GM23338 (cell line): ENCODE measurements around the gene PRKAR1B. TPM values are rescaled to one million over a fixed set of nuclear protein-coding genes. Genes with fewer than 3 reads are reported as not detected.

Experiments
- ATAC-seq: fragments of 200-7000 bp; cut with Tn5 transposase; 3 replicates; pipeline ENCODE4 v1.9.1; 2020
- DNase-seq: peaks from one replicate; pipeline ENCODE4 v3.0.0-alpha.2; 2015; ENCODE audit warnings: low spot score
- H2AFZ ChIP-seq: fragments of 200-600 bp; sonication (generic); 2 replicates; pipeline ENCODE4 v1.8.0; 2016; ENCODE audit warnings: antibody characterized with exemption, mild to moderate bottlenecking, moderate library complexity
- H3F3A ChIP-seq: fragments of 200-600 bp; sonication (generic); replicated peaks from 2 replicates; pipeline ENCODE4 v1.8.0; 2017; ENCODE audit warnings: antibody characterized with exemption, mixed run types, low read depth
- H3K27ac ChIP-seq: fragments of 200-600 bp; sonication (generic); 2 replicates; pipeline ENCODE4 v1.6.1; 2016; ENCODE audit warnings: low read depth
- H3K27me3 ChIP-seq: fragments of 200-600 bp; sonication (generic); 2 replicates; pipeline ENCODE4 v1.8.0; 2016; ENCODE audit warnings: mild to moderate bottlenecking, mixed run types, moderate library complexity; ENCODE audit not compliant: insufficient read depth
- H3K36me3 ChIP-seq: fragments of 200-600 bp; sonication (generic); 2 replicates; pipeline ENCODE4 v1.8.0; 2016; ENCODE audit warnings: mild to moderate bottlenecking; ENCODE audit not compliant: insufficient read depth
- H3K4me1 ChIP-seq: fragments of 200-600 bp; sonication (generic); 2 replicates; pipeline ENCODE4 v1.8.0; 2016; ENCODE audit warnings: mild to moderate bottlenecking, moderate library complexity; ENCODE audit not compliant: insufficient read depth
- H3K4me2 ChIP-seq: fragments of 200-600 bp; sonication (generic); 2 replicates; pipeline ENCODE4 v1.7.1; 2017; ENCODE audit warnings: mixed run types
- H3K4me3 ChIP-seq: fragments of 200-600 bp; sonication (generic); 2 replicates; pipeline ENCODE4 v1.6.1; 2016; ENCODE audit warnings: mixed run types
- H3K79me2 ChIP-seq: fragments of 200-600 bp; sonication (generic); replicated peaks from 2 replicates; pipeline ENCODE4 v1.8.0; 2017; ENCODE audit warnings: mild to moderate bottlenecking; ENCODE audit not compliant: insufficient read depth
- H3K9me2 ChIP-seq: fragments of 200-600 bp; sonication (generic); 2 replicates; pipeline ENCODE4 v1.8.0; 2017; ENCODE audit not compliant: insufficient read depth
- H4K20me1 ChIP-seq: fragments of 200-600 bp; sonication (generic); replicated peaks from 2 replicates; pipeline ENCODE4 v1.8.0; 2017; ENCODE audit warnings: mild to moderate bottlenecking; ENCODE audit not compliant: insufficient read depth
- H3K27ac Mint-ChIP-seq: 2 replicates; pipeline ENCODE4 v1.8.0; 2020; ENCODE audit warnings: inconsistent platforms, mild to moderate bottlenecking, moderate library complexity, mixed read lengths
- H3K27me3 Mint-ChIP-seq: 3 replicates; pipeline ENCODE4 v1.8.0; 2022; ENCODE audit warnings: low read depth, mild to moderate bottlenecking, moderate library complexity, mixed read lengths, inconsistent platforms; ENCODE audit not compliant: insufficient read depth, poor library complexity
- H3K36me3 Mint-ChIP-seq: 3 replicates; pipeline ENCODE4 v1.8.0; 2021; ENCODE audit warnings: low read depth, mild to moderate bottlenecking, inconsistent platforms, moderate library complexity, mixed read lengths
- H3K4me1 Mint-ChIP-seq: 3 replicates; pipeline ENCODE4 v1.8.0; 2020; ENCODE audit warnings: mild to moderate bottlenecking, inconsistent platforms, mixed read lengths
- H3K4me3 Mint-ChIP-seq: 3 replicates; pipeline ENCODE4 v1.8.0; 2021; ENCODE audit warnings: moderate library complexity, mild to moderate bottlenecking, inconsistent platforms, mixed read lengths
- H3K9me3 Mint-ChIP-seq: 3 replicates; pipeline ENCODE4 v1.8.0; 2020; ENCODE audit warnings: moderate library complexity, mild to moderate bottlenecking, inconsistent platforms, mixed read lengths
- CREB1 ChIP-seq: fragments of 250-450 bp; sonication (Bioruptor Pico); IDR thresholded peaks from 2 replicates; pipeline ENCODE4 v1.5.0; 2020; ENCODE audit warnings: low read depth, mild to moderate bottlenecking, moderate library complexity
- CTCF ChIP-seq, 2 experiments: fragments of 200-600 bp in 1 of 2; sonication (generic) in 1 of 2; conservative IDR thresholded peaks; 2 replicates each; pipeline versions ENCODE4 v1.5.1 to v1.6.1; 2016 to 2017; ENCODE audit warnings: antibody characterized with exemption in 2 of 2, low read depth in 2 of 2, mild to moderate bottlenecking in 2 of 2, moderate library complexity in 1 of 2
- EZH2 ChIP-seq: fragments of 200-600 bp; sonication (generic); IDR thresholded peaks from one replicate; pipeline ENCODE4 v1.8.0; 2017; ENCODE audit warnings: antibody characterized with exemption, mild to moderate bottlenecking, low read depth; ENCODE audit not compliant: unreplicated experiment
- EZH2phosphoT487 ChIP-seq: fragments of 200-600 bp; sonication (generic); IDR thresholded peaks from one replicate; pipeline ENCODE4 v1.8.1; 2018; ENCODE audit warnings: antibody characterized with exemption; ENCODE audit not compliant: unreplicated experiment
- NANOG ChIP-seq: IDR thresholded peaks from 2 replicates; pipeline ENCODE4 v1.6.1; 2016; ENCODE audit warnings: antibody characterized with exemption, borderline replicate concordance
- POLR2AphosphoS5 ChIP-seq: IDR thresholded peaks from 2 replicates; pipeline ENCODE4 v1.6.1; 2016; ENCODE audit warnings: antibody characterized with exemption, low read depth
- REST ChIP-seq: IDR thresholded peaks from one replicate; pipeline ENCODE4 v1.6.1; 2018; ENCODE audit warnings: antibody characterized with exemption; ENCODE audit not compliant: unreplicated experiment
- ZNF114 ChIP-seq: fragments of 250-450 bp; sonication (Bioruptor Pico); IDR thresholded peaks from 2 replicates; pipeline ENCODE4 v1.5.0; 2020; ENCODE audit warnings: mild to moderate bottlenecking, moderate library complexity
- ZNF331 ChIP-seq: fragments of 250-450 bp; sonication (Bioruptor Pico); IDR thresholded peaks from 2 replicates; pipeline ENCODE4 v1.5.0; 2020; ENCODE audit warnings: low read depth, mild to moderate bottlenecking, moderate library complexity
- polyA plus RNA-seq: library from polyadenylated mRNA; unstranded; fragments of >200 nt; fragmentation: Nextera tagmentation; extraction: Ambion mirVana; gene quantifications from 2 replicates; pipeline ENCODE4 v1.2.1, GENCODE V29; 2016
- total RNA-seq: library from RNA; depleted of rRNA; stranded (reverse); fragments of >200 nt; shearing (Covaris generic); gene quantifications from 2 replicates; pipeline ENCODE4 v1.2.3, GENCODE V29; 2014
- TF ChIP-seq, protein P1 (sequence below): fragments of 250-450 bp; sonication (Bioruptor Pico); IDR thresholded peaks from 2 replicates; pipeline ENCODE4 v1.5.0; 2020; ENCODE audit warnings: mild to moderate bottlenecking, moderate library complexity

Gene PRKAR1B
- total and polyA plus RNA-seq, 2 experiments from 2014 or later, result 35.7 to 36.7 TPM

- H3K27me3 Mint-ChIP-seq, result no peaks in the 10 kb centered on the region
- TF ChIP-seq NANOG (no peak), CTCF (conservative IDR thresholded peaks at IDR 0.05; ENCODE audit: low read depth in 2 of 2) (no peak), ZNF331 (CRISPR knock-in tag) (no peak), REST (no peak), CREB1 (CRISPR knock-in tag) (no peak), EZH2phosphoT487 (no peak), ZNF114 (CRISPR knock-in tag) (no peak), POLR2AphosphoS5 (no peak), EZH2 (no peak)
- TF ChIP-seq, protein P1, sequence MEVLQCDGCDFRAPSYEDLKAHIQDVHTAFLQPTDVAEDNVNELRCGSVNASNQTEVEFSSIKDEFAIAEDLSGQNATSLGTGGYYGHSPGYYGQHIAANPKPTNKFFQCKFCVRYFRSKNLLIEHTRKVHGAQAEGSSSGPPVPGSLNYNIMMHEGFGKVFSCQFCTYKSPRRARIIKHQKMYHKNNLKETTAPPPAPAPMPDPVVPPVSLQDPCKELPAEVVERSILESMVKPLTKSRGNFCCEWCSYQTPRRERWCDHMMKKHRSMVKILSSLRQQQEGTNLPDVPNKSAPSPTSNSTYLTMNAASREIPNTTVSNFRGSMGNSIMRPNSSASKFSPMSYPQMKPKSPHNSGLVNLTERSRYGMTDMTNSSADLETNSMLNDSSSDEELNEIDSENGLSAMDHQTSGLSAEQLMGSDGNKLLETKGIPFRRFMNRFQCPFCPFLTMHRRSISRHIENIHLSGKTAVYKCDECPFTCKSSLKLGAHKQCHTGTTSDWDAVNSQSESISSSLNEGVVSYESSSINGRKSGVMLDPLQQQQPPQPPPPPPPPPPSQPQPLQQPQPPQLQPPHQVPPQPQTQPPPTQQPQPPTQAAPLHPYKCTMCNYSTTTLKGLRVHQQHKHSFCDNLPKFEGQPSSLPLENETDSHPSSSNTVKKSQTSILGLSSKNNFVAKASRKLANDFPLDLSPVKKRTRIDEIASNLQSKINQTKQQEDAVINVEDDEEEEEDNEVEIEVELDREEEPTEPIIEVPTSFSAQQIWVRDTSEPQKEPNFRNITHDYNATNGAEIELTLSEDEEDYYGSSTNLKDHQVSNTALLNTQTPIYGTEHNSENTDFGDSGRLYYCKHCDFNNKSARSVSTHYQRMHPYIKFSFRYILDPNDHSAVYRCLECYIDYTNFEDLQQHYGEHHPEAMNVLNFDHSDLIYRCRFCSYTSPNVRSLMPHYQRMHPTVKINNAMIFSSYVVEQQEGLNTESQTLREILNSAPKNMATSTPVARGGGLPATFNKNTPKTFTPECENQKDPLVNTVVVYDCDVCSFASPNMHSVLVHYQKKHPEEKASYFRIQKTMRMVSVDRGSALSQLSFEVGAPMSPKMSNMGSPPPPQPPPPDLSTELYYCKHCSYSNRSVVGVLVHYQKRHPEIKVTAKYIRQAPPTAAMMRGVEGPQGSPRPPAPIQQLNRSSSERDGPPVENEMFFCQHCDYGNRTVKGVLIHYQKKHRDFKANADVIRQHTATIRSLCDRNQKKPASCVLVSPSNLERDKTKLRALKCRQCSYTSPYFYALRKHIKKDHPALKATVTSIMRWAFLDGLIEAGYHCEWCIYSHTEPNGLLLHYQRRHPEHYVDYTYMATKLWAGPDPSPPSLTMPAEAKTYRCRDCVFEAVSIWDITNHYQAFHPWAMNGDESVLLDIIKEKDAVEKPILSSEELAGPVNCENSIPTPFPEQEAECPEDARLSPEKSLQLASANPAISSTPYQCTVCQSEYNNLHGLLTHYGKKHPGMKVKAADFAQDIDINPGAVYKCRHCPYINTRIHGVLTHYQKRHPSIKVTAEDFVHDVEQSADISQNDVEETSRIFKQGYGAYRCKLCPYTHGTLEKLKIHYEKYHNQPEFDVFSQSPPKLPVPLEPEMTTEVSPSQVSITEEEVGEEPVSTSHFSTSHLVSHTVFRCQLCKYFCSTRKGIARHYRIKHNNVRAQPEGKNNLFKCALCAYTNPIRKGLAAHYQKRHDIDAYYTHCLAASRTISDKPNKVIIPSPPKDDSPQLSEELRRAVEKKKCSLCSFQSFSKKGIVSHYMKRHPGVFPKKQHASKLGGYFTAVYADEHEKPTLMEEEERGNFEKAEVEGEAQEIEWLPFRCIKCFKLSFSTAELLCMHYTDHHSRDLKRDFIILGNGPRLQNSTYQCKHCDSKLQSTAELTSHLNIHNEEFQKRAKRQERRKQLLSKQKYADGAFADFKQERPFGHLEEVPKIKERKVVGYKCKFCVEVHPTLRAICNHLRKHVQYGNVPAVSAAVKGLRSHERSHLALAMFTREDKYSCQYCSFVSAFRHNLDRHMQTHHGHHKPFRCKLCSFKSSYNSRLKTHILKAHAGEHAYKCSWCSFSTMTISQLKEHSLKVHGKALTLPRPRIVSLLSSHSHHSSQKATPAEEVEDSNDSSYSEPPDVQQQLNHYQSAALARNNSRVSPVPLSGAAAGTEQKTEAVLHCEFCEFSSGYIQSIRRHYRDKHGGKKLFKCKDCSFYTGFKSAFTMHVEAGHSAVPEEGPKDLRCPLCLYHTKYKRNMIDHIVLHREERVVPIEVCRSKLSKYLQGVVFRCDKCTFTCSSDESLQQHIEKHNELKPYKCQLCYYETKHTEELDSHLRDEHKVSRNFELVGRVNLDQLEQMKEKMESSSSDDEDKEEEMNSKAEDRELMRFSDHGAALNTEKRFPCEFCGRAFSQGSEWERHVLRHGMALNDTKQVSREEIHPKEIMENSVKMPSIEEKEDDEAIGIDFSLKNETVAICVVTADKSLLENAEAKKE (CRISPR knock-in tag), result no peak
These were observed 34.5 kb upstream of the PRKAR1B start for GRCh38 chr7:761631-762030.

More at GRCh38 chr7:761631-762030, 34.5 kb upstream of the PRKAR1B start:
- H3K27ac ChIP-seq, result no peak overlapping the region
- DNase-seq (no peak), ATAC-seq (no peak)
- H3K79me2 ChIP-seq, result no peaks in the 10 kb centered on the region
- no peak overlapping the region for H3K4me3 Mint-ChIP-seq
- H3K36me3 Mint-ChIP-seq, result peaks cover 76% of the 10 kb centered on the region
- no peaks in the 10 kb centered on the region for H3K27me3 ChIP-seq
- no peak overlapping the region for H3K4me3 ChIP-seq
- no peak overlapping the region for H3K27ac Mint-ChIP-seq
- H4K20me1 ChIP-seq, result peaks cover 5% of the 10 kb centered on the region
- H2AFZ ChIP-seq, result no peak overlapping the region
- H3K9me3 Mint-ChIP-seq, result no peaks in the 10 kb centered on the region
- H3K4me1 Mint-ChIP-seq, result no peaks in the 10 kb centered on the region
- no peaks in the 10 kb centered on the region for H3K9me2 ChIP-seq
- H3F3A ChIP-seq, result no peaks in the 10 kb centered on the region
- no peak overlapping the region for H3K4me2 ChIP-seq
- peaks cover 33% of the 10 kb centered on the region for H3K36me3 ChIP-seq
- H3K4me1 ChIP-seq, result no peaks in the 10 kb centered on the region
